HG02885 (cell line): ENCODE data around the gene PGBD2.
"Not testable (repeated sequence)": the region's sequence is repeated elsewhere in the genome, so short reads cannot be mapped to it uniquely, and the experiment has no call there.

Source experiments
- ATAC-seq: cut with Tn5 transposase; IDR thresholded peaks from one replicate; pipeline ENCODE4 v1.9.1; 2021; ENCODE audit warnings: mild to moderate bottlenecking; ENCODE audit not compliant: unreplicated experiment, poor library complexity

PGBD2 gene, protein sequence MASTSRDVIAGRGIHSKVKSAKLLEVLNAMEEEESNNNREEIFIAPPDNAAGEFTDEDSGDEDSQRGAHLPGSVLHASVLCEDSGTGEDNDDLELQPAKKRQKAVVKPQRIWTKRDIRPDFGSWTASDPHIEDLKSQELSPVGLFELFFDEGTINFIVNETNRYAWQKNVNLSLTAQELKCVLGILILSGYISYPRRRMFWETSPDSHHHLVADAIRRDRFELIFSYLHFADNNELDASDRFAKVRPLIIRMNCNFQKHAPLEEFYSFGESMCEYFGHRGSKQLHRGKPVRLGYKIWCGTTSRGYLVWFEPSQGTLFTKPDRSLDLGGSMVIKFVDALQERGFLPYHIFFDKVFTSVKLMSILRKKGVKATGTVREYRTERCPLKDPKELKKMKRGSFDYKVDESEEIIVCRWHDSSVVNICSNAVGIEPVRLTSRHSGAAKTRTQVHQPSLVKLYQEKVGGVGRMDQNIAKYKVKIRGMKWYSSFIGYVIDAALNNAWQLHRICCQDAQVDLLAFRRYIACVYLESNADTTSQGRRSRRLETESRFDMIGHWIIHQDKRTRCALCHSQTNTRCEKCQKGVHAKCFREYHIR

DNA sequence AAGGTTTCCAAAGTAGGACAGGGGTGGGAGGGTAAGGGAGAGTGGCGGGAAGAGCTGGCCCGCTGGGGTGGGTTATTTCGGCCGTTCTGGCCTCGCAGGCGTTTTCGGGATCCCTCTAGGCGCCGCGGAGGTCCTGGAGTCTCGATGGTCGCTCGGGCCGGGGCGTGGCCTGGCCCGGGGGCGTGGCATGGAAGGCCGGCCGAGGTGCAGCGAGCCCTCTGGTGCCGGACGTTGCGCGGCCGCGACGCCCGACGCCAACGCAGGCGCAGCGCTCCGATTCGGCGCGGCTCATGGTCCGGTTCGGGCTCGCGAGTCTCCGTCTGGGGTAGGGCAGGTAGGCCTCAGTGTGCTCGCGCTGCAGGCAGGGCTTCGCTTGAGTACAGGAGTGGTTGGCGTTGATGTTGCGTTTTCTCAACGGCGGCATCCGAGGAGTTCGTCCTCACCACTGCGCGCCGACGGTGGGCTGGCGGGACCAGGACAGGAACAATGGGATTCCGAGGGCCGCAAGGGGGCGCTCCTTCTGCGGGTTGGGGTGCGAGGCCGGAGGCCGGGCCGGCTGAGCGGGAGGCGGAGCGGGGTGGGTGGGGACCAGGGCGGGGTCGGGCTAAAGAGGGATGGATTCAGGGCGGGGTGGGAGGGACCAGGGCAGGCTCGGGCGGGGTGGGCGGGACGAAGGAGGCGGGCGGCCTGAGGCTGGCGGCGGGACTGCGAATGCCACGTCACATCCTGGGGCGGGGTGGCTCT lies at the start of gene PGBD2:
Gene PGBD2, plus strand, starts transcription at position 227 of the 744 bp plus-strand sequence. CDS start 7,628 bp downstream, outside the sequence.
- peak; percentile 88 for ATAC-seq

DNA sequence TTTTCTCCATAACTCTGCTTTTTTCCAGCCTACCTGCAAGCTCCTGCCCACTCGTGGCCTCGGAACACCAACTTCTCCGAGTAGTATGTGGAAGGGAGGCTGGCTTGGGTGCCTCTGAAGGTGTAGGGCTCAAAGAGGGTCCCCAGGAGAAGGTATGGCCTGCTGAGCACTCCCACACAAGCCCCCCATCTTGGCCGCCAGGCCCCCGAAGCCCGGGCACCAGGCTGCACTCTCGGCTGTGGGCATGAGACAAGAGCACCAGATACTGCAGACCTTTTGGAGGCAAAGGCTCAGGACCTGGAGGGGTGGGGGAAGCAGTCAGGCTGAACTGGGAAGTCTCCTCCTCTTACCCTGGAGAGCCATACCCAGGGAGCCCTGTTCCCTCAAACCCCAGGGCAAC lies 48.8 kb upstream of the PGBD2 start:
- no peak for ATAC-seq

DNA sequence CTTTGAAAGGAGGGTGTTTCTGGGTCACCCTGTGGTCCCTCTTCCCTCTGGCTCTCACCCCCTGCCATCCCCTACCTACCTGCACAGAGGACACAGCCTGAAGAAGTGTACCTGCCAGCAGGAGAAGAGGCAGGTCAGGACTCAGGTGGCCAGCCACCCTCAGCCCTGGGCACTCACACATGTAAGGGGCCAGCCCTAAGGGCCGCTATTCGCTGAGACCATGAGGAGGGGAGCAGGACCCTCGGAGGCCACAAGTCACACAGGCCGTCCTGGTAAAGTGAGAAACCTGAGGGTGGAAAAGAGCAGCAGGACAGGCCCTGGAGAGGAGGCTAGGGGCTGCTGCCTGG lies 48.3 kb upstream of the PGBD2 start:
- ATAC-seq, result peak; percentile 0

DNA sequence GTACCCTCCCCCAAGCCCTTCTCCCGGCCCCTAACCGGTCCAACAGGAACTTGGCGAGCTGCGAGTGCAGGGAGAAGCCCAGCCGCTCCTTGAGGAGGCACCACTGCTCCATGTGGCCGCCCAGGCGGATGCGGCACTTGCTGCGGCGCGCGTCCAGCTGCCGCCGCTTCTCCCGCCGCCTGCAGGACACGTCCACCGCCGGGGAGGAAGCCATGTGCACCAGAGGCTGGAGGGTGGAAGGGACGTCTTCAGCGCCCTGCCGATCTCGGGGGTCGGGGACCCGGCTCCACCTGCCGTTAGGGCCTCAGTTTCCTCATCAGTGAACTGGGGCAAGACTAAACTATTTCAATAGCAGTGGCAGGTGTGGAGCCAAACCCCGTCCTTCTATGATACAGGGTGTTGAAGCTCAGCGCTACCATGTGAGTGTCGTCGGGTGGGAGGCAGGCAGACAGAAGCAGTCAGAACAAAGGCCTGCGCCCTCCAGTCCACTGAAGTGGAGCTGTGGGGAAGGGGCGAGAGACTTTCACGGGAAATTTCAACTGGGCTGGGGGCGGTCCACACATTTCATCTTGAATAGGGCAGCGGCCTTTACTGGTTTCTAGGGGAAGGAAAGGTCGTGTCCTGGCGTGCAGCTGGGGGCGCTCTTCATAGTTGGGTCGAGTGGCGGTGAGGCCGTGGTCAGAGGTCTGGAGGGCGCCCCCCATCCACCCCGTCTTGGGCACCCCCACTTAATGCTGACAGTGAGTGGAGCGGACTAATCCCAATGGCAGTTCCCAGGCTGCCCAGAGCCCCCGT lies 47.7 kb upstream of the PGBD2 start:
- ATAC-seq, result peak; percentile 39

DNA sequence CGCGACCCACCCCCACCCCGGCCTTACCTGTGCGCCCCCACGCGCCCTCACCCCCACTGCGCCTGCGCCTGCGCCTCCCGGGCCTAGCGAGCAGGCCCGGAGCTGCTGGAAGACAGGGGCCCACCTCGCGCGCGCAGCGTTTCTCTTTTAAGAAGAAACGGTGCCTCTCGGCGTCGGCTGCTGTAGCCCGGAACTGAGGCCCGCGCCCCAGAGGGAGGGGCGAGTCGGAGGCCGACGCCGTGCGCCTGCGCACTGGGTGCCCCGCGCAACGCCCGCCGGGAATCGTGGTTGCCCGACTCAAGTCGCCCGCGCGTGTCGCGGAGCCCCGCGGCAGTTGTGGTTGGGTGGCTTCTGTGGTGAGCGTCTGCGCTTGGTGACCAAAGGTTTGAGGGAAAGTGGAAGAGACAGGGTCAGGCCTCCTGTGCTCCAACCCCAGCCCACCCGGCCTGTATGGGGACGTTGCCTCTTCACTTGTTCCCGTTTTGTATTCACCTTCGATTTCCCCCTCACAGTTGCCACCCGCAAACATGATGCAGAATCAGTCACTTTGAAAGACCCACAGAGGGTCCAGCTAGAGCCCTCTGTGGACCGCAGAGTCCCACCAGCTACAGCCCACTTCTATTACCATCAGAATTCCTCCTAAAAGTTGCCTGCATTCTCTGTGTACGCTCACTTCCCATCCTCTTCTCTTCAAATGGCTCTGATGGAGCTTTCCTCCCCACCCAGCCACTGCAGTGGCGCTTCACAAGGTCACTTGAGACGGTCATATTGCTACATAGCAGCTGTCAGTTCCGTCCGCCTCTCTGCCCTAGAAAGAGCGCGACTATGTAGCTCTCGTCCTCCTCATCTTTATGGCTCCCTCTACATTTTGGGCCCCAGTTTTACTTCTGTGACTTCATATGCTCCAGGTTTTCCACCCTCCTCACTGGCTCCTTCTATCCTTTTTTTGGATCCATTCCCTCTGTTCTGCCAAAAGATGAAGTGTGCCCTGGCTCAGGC lies 46.8 kb upstream of the PGBD2 start, which contains the start of gene ZNF692:
Gene ZNF692, minus strand, starts transcription at position 195 of the 999 bp plus-strand sequence. CDS start 776 bp downstream, outside the sequence.
- ATAC-seq, result peak; percentile 78

DNA sequence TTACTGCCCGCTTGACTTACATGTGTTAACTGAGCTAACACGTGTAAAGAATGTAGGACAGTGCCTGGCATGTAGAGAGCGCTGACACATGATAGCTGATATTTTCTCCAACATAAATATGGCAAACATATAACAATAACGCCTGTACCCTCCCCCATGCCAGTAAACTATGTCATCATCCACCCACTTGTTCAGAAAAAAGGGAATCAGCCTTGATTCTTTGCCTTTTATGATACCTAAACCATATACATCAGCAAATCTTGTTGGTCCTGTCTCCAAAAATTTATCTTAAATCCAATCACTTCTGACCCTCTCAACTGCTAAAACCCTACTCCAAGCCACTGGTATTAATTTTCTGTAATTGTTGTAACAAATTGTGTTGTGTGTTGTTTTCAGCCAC lies 46.0 kb upstream of the PGBD2 start:
- no peak for ATAC-seq

DNA sequence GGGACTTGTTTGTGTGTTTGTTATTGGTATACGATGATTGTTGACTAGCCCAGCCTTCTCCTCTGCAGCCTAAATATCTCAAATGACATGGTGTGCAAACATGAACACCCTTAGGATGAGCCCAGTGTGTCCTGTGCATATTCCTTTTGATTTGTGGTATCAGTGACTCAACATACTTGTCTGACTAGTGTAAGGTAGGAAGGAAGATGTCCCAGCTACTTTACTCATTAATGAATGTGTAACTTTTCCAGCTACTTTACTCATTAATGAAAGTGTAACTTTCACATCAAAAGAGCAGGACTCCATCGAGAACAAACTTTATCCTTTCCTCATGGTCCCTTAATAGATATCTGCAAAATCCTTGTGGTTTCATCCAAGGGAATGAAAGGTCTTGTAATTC lies 44.4 kb upstream of the PGBD2 start:
- ATAC-seq, result no peak

DNA sequence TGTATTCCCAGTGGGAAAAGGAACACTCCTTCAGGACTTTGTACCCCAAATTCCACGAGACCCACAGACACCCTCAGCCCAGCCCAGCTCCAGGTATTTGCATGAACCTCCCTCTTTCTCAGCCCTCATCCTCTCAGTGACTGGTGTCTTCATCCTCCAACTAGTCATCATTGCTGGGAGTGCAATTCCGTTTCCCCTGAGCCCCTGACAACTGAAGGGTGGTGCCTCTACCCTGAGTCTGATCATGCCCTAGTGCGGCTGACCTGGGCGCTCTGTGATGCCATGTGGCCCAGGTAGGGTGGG lies 43.4 kb upstream of the PGBD2 start:
- ATAC-seq, result peak; percentile 5

DNA sequence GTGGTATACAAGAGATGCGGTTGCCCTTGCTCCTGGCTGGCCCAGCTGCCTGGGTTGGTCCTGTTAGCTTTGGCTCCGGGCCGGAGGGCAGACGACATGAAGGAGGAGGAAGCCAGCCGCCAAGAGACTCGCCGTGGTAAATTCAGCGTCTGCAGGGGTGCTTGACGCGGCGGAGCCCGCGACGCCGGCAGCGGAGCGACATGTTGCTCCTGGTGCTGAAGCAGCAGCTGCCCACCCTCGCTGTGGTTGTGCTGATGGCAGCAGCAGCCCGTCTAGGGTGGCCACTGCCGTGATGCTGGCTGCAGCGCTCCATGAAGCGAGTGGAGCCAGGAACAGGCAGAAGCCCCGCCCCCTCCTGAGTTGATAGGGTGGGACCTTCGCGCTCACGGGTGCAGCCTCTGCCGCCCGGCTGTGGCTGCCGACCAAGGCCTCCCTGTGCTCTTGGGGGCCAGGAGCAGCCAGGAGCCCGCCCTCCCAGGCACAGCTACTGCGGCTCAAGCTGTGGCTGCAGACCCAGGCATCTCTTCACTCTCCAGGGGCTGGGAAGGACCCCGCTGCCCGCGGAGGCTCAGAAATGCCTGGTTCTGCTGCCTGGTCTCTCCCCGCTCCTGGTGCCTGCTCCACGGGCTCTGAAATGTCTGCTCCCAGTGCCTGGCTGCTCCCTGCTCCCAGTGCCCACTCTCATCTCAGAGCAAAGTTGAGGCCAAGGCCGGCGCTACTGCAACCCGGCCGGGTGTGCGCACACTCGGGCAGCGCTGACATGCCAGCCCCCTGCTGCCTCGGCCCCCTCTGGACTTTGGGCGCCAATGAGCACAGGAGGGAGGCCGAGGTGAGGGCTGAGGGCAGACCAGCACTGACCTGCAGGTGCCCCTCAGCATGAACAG lies 42.8 kb upstream of the PGBD2 start:
- peak; percentile 76 for ATAC-seq

DNA sequence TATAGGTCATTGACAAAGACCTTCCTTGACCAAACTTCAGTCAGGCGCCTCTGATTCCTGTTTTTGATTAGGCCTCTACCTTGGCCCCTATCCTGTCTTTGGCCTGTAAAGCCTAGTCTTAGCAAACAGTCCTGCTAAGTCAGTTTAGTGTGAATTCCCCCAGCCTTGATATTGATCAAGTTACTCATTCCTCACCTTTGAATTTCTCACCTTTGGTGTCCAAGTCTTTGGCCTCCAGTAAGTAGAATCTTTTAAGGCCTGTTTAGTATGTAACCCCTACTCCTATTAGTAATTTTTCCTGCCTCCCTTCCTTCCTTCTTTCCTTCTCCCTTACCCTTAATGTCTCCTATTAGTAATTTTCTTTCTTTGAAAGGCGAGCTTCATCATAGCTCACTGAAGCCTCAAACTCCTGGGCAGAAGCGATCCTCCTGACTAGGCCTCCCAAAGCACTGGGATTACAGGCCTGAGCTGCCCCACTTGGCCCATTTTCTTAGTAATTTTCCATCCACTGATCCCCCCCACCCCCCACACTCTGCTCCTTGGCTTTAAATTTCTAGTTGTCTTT lies 34.1 kb upstream of the PGBD2 start:
- no peak for ATAC-seq

DNA sequence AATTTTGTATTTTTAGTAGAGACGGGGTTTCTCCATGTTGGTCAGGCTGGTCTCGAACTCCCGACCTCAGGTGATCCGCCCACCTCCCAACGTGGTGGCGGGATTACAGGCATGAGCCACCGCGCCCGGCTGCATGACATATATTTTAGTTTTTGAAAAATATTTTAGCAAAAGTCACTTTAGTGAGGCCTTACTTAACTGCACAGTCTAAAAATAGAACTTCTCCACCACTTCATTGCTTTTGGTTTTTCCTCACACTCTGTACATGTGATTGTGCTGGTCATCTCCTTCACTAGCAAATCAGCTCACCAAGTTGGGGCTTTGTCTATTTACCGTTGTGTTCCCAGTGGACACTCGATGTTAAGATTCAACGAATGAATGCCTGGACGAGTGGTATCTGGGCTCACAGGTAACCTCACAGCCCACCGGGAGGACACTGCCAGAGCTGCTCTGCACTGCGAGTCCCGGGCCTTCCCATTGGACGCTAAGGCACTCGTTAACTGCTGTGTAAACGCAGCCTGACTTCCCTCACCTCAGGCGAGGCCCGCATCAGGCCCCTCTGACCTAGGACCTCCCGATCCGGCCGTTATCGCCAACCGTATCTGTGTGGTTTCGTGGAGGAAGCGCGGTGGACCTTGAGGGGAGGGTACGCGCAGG lies 33.2 kb upstream of the PGBD2 start:
- peak; percentile 42 for ATAC-seq

DNA sequence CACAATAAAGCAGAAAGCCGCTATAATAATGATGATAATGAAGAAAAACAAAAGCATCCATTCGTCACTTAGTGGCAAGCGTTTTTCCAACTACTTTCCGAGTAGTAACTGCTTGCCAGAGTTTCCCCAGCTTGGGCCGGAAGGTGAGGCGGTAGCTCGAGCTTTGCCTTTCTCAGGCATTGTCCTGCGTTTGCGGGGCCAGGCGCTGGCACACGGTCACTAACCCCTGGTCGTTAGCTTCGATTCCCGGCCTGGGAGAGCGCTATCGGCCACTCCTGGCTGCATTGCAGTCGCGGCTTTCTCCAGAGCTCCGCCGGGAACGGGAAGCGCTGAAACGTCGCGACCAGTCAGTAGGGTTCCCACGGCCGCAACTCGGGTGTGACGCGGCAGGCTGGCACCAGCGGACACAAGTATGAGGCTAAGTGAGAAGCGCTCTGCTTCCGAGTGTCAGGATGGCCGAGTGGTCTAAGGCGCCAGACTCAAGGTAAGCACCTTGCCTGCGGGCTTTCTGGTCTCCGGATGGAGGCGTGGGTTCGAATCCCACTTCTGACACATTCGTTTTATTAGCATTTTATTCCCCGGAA lies 32.5 kb upstream of the PGBD2 start:
- ATAC-seq, result peak; percentile 80

DNA sequence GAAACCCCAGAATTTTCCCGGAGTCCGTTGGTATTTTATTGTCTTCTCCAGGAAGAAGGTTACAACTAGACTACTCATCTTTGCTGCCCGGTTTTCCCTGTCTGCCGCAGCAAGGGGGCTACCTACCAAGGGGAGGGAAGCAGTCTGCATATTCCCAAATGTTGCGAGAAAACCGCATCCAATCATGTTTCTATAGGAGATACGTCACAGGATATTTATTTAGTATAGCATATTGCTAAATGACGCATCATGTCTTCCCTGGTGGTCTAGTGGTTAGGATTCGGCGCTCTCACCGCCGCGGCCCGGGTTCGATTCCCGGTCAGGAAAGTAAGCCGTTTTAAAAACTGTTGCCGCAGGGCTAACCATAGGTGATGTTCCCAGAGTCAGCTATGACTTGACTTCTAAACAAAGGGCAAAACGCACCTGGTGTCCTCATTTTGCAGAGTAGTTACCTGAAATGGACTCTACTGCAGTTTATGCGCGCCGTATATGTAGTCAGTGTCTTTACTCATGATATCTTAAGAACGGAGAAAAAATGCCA lies 32.0 kb upstream of the PGBD2 start:
- peak; percentile 61 for ATAC-seq

DNA sequence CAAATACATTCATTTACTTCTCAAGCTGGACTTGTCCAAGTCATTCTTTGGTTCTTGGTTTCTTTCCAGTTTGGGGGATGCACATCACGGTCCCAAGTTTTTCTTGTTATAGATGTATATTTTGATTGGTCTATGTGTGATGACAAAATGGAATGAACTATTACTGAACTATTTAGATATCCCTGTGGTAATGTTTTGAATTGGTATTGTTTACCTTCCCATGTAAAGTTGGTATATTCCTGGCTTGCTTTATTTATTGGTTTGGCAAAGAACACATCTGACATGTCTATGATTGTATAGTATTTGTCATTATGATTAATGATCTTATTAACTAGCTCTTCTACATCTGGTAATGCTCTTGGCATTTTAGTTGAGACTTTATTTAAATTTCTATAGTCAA lies 24.8 kb upstream of the PGBD2 start:
- no peak for ATAC-seq

DNA sequence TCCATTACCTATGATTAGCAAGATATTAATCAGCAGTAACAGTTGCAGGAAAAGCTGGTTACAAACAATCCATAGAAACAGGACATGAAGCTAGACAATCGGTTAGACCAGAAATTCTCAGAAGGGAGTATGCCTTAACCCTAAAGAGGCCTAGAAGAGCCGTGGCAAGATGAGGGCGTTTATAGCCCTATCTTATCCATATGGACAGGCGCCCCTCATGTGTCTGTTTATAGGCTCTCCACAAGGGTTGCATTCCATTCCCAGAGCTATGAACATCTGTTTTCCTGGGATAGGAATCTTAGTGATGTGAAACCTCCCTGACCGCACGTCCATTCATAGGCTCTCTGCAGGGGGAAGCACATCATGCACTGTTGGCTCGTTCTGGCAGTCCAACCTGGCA lies 23.6 kb upstream of the PGBD2 start:
- ATAC-seq, result not testable (repeated sequence)

DNA sequence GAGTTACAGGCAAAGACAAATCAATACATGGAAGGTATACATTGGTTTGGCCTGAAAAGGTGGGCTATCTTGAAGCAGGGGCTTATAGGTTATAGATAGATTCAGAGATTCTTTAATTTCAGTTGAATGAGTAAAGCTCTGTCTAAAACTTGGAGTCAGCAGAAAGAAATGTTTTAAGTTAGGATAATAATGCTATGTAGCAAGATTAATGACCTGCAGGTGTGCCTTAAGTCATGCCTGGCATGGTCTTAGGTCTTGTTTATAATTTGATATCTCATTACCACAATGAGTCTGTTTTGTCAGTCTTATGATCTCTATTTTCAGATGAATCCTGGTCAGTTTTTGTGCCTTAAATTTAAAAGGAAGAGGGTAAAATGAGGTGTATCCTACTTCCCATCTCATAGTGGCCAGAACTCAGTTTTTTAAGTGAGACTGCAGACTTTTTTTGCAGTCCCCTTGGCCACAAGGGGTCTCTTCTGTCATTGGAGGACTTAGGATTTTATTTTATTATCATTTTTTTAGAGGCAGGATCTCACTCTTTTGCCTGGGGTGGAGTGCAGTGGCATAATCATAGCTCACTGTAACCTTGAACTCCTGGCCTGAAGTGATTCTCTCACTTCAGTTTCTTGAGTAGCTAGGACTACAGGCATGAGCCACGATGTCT lies 21.3 kb upstream of the PGBD2 start:
- ATAC-seq, result no peak
